ENCODE data around the gene NTN1.

- TF ChIP-seq CTCF (conservative IDR thresholded peaks at IDR 0.05) (no peak), ZFX (IDR thresholded peaks at IDR 0.05) (no peak)
Measured at GRCh38 chr17:9220398-9221146, 199.3 kb downstream of the NTN1 start.

Data from C4-2B (cell line).